Epidermal melanocyte (primary cell): ENCODE measurements around the gene RASA2.

Experiments
- DNase-seq: peaks from one replicate; pipeline ENCODE4 v3.0.0; 2011; ENCODE audit warnings: low spot score; ENCODE audit not compliant: insufficient read length

Gene RASA2

GRCh38 chr3:141642215-141642614 is 155.4 kb downstream of the RASA2 start:
- DNase-seq = no peak

GRCh38 chr3:141643391-141643790 is 156.6 kb downstream of the RASA2 start:
- no peak for DNase-seq

GRCh38 chr3:141643796-141644195 is 157.0 kb downstream of the RASA2 start:
- DNase-seq = no peak

GRCh38 chr3:141644931-141645330 is 158.1 kb downstream of the RASA2 start:
- DNase-seq = no peak

- DNase-seq = no peak
These were observed 160.1 kb downstream of the RASA2 start for GRCh38 chr3:141646760-141647561.

GRCh38 chr3:141647562-141647915 is 160.7 kb downstream of the RASA2 start:
- no peak for DNase-seq

- no peak for DNase-seq
These were observed 161.5 kb downstream of the RASA2 start for GRCh38 chr3:141648055-141648910.

GRCh38 chr3:141649871-141650270 is 163.0 kb downstream of the RASA2 start:
- DNase-seq = no peak

GRCh38 chr3:141650783-141651182 is 164.0 kb downstream of the RASA2 start:
- no peak for DNase-seq

GRCh38 chr3:141651409-141651808 is 164.6 kb downstream of the RASA2 start:
- DNase-seq = no peak

- no peak for DNase-seq
These were observed 165.5 kb downstream of the RASA2 start for GRCh38 chr3:141652349-141652748.

- no peak for DNase-seq
These were observed 167.0 kb downstream of the RASA2 start for GRCh38 chr3:141653847-141654246.

- DNase-seq = no peak
These were observed 169.0 kb downstream of the RASA2 start for GRCh38 chr3:141655801-141656200.

GRCh38 chr3:141656771-141657170 is 169.9 kb downstream of the RASA2 start:
- DNase-seq = no peak

GRCh38 chr3:141657516-141657915 is 170.7 kb downstream of the RASA2 start:
- DNase-seq = no peak

GRCh38 chr3:141659821-141660613 is 173.2 kb downstream of the RASA2 start:
- no peak for DNase-seq

GRCh38 chr3:141660614-141660947 is 173.8 kb downstream of the RASA2 start:
- DNase-seq = no peak

- DNase-seq = no peak
These were observed 174.7 kb downstream of the RASA2 start for GRCh38 chr3:141661229-141662196.

- DNase-seq = no peak
These were observed 177.2 kb downstream of the RASA2 start for GRCh38 chr3:141663993-141664392.
